ENCODE results near the gene TC2N.
"Not testable (repeated sequence)": the region's sequence is repeated elsewhere in the genome, so short reads cannot be mapped to it uniquely, and the experiment has no call there.

TC2N gene

DNA sequence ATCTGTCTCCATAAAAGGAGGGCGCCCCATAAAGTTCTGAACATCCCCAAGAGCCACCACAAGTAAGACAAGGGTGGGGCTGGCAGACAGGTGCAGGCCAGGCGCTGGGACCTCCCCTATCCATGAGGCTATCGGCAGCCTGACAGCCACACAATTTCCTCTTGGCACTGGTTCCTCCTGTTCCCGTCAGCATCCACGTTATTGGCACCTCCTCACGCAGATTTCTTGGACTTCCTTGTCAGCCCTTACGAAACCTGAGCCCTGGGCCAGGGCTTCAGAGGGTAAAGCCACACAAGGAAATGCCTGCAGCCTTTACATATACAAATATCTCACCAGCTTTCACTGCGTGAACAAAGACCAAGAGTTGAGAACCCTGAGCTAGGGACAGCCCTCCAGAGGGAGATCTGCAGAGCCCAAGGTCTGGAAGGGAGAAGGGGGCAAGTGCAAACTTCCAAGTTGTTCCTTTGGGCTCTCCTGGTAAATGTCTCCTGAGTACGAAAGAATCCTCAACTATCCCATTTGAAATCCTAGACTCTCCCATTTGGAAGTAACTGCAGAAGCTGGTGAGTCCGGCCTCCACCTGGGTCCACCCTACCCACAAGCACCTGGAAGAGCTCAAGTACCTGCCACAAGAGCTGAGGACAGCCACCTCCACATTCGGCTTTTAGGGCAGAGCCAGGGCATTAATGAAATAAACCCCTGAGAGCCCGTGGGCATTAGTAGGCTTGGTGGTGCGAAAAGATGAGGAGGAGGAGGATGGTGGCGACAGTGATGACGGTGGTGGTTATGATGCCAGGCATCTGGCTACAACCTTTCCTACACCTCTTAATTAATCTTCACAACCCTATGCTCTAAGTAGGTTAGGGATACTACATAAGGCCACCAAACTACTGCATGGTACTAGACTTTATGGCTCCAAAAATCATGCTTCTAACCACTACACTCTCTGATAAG is 5.5 kb upstream of the TC2N start:
- TF ChIP-seq SPI1 (IDR thresholded peaks at IDR 0.05; ENCODE audit: low read depth, low read length) (no peak), POLR2AphosphoS5 (IDR thresholded peaks at IDR 0.05; ENCODE audit: low read depth, low read length) (no peak), PAX5 (IDR thresholded peaks at IDR 0.05; ENCODE audit: insufficient read depth, low read length, severe bottlenecking) (no peak), POU2F2 (IDR thresholded peaks at IDR 0.05; ENCODE audit: low read depth, low read length) (no peak), TAF1 (IDR thresholded peaks at IDR 0.05; ENCODE audit: low read depth, low read length) (no peak), POLR2A (IDR thresholded peaks at IDR 0.05; ENCODE audit: low read depth, low read length) (no peak)
- DNase-seq (ENCODE audit: insufficient read length, low spot score) (no peak), FAIRE-seq (no peak)

DNA sequence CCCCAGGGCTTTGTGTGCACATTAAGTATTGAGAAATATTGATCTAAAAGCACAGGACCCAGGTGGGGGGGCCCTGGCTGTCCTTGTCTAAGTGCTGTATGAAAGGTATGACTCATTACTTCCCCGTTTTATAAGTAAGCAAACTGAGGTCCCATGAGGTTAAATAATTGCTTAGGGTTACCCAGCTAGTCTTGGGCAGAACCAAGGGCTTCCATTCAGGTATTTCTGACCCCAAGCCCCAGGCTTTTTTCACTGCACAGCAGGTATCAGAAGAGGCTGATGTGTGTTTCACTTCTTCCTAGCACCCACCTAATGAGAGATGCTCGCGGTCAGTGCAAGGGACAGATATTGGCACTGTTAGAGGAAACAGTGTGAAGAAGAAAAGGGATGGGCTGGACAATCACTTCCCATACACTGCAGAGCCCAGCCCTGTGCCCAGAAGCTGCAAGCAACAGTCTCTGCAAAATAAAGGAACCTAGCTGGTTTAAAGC is 4.7 kb upstream of the TC2N start:
- no peak for TF ChIP-seq TAF1 (IDR thresholded peaks at IDR 0.05; ENCODE audit: low read depth, low read length)
- no peak for TF ChIP-seq POLR2A (IDR thresholded peaks at IDR 0.05; ENCODE audit: low read depth, low read length)
- no peak for TF ChIP-seq PAX5 (IDR thresholded peaks at IDR 0.05; ENCODE audit: insufficient read depth, low read length, severe bottlenecking)
- peak; percentile 39; the same call in 1 of the 2 replicates for TF ChIP-seq SPI1 (IDR thresholded peaks at IDR 0.05; ENCODE audit: low read depth, low read length)
- no peak for TF ChIP-seq POLR2AphosphoS5 (IDR thresholded peaks at IDR 0.05; ENCODE audit: low read depth, low read length)
- TF ChIP-seq POU2F2 (IDR thresholded peaks at IDR 0.05; ENCODE audit: low read depth, low read length), result no peak
- FAIRE-seq (peak; percentile 66), DNase-seq (ENCODE audit: insufficient read length, low spot score) (peak; percentile 29)

DNA sequence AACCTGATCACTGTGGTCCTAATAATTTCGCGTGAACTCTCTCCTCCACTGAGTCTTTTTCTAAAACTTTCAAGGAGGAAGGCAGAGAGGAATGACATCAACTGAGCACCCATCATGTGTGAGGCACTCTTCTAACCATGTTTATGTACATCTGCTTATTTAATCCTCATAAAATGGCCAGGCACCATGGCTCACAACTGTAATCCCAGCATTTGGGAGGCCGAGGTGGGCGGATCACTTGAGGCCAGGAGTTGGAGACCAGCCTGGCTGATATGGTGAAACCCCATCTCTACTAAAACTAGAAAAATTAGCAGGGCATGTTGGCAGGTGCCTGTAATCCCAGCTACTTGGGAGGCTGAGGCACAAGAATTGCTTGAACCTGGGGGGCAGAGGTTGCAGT is 4.1 kb upstream of the TC2N start:
- not testable (repeated sequence) for DNase-seq (ENCODE audit: insufficient read length, low spot score); FAIRE-seq

DNA sequence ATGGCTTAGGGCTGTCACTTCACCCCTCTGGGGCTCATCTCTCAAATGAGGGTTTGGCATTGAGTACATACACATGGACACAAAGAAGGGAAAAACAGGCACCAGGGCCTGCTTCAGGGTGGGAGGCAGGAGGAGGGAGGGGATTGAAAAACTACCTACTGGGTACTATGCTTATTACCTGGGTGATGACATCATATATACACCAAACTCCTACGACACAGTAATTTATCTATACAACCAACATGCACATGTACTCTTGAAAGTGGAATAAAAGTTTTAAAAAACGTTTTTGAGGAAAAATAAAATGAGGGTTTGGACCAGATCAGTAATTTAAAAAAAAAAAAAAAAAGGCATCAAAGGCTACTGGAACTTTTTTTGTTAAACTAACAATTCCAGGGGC is 3.6 kb upstream of the TC2N start:
- TF ChIP-seq POLR2AphosphoS5 (IDR thresholded peaks at IDR 0.05; ENCODE audit: low read depth, low read length) (no peak), SPI1 (IDR thresholded peaks at IDR 0.05; ENCODE audit: low read depth, low read length) (no peak), POLR2A (IDR thresholded peaks at IDR 0.05; ENCODE audit: low read depth, low read length) (no peak), PAX5 (IDR thresholded peaks at IDR 0.05; ENCODE audit: insufficient read depth, low read length, severe bottlenecking) (no peak), TAF1 (IDR thresholded peaks at IDR 0.05; ENCODE audit: low read depth, low read length) (no peak), POU2F2 (IDR thresholded peaks at IDR 0.05; ENCODE audit: low read depth, low read length) (no peak)
- FAIRE-seq, result no peak
- DNase-seq (ENCODE audit: insufficient read length, low spot score), result no peak

DNA sequence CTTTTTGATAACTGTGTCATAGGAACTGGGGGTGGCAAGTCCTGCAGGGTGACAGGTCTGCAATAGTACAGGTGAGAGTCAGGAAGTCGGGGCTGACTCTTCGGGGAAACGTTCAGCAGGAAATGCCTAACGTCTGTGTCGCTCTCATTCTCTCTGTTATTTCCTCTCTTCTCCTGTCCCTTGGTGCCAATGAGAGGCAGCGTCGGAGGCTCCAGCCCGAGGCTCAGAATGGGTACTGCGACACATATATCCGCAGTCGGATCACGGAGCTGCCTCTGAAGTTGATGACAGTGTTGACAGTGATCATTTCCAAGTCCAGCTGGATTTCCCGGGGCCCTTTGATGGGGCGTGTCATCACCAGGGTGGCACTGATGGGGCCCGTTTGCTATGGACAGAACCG is 2.7 kb upstream of the TC2N start:
- DNase-seq (ENCODE audit: insufficient read length, low spot score), result no peak
- TF ChIP-seq SPI1 (IDR thresholded peaks at IDR 0.05; ENCODE audit: low read depth, low read length), result no peak
- no peak for TF ChIP-seq POLR2AphosphoS5 (IDR thresholded peaks at IDR 0.05; ENCODE audit: low read depth, low read length)
- no peak for TF ChIP-seq PAX5 (IDR thresholded peaks at IDR 0.05; ENCODE audit: insufficient read depth, low read length, severe bottlenecking)
- no peak for TF ChIP-seq POLR2A (IDR thresholded peaks at IDR 0.05; ENCODE audit: low read depth, low read length)
- TF ChIP-seq TAF1 (IDR thresholded peaks at IDR 0.05; ENCODE audit: low read depth, low read length), result no peak
- TF ChIP-seq POU2F2 (IDR thresholded peaks at IDR 0.05; ENCODE audit: low read depth, low read length), result no peak
- FAIRE-seq, result no peak

DNA sequence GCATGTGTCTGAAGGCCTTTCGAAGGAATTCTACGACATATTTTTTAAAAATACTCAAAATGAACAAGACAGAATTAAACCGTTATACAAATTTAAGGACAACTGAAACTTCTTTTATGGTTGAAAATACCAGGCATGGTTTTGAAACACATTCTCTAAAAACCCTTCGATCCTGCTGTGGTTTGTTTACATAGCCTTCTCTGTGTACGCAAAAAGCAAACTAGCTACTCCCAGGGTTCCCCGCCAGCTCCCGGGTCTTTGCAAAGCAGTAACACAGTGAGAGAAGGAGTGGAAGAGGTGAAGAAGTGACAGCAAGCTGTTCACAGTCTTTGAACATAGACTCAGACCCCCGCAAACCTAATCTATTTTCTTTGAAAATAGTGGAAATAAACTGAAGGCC is 2.2 kb upstream of the TC2N start:
- TF ChIP-seq POU2F2 (IDR thresholded peaks at IDR 0.05; ENCODE audit: low read depth, low read length) (no peak), PAX5 (IDR thresholded peaks at IDR 0.05; ENCODE audit: insufficient read depth, low read length, severe bottlenecking) (no peak), POLR2A (IDR thresholded peaks at IDR 0.05; ENCODE audit: low read depth, low read length) (no peak), SPI1 (IDR thresholded peaks at IDR 0.05; ENCODE audit: low read depth, low read length) (no peak), TAF1 (IDR thresholded peaks at IDR 0.05; ENCODE audit: low read depth, low read length) (no peak), POLR2AphosphoS5 (IDR thresholded peaks at IDR 0.05; ENCODE audit: low read depth, low read length) (no peak)
- FAIRE-seq (no peak), DNase-seq (ENCODE audit: insufficient read length, low spot score) (no peak)

DNA sequence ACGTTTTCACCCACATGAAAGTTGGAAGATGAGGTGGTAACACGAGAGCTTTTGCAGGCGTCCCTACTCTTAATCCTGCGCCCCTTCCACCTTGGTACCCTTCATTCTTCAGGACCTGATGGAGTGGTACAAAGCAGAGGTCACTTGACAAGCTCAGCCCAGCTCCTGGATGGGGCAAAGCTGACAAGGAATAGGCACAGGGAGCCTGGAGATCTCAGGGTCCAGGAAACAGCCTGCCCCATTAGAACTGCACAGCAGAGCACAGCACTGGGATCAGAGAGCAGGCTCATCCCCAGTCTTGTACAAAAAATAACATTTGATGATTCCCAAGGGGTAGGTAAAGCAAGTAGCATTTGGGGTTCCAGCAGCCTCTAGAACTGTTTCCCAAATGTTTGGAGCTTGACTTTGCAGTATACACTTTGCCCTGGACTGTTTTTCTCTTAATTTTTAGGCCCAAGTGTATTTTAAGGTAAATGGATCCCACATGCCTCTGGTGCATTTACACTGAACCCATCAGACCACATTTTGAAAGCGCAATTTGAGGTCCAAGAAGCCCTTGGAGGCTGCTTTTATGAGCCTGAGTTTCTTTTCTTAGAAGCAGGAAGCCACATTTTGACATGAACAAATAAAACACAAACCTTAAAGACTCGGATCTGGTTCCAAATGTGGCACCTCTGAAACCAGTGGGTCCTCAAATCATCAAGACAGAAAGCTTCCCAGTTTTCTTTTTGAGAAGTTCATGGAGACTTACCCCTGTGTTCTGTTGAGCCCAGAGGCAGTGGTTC is 633 bp downstream of the TC2N start:
- FAIRE-seq (no peak), DNase-seq (ENCODE audit: insufficient read length, low spot score) (no peak)
- TF ChIP-seq TAF1 (IDR thresholded peaks at IDR 0.05; ENCODE audit: low read depth, low read length), result no peak
- TF ChIP-seq POU2F2 (IDR thresholded peaks at IDR 0.05; ENCODE audit: low read depth, low read length), result no peak
- no peak for TF ChIP-seq POLR2AphosphoS5 (IDR thresholded peaks at IDR 0.05; ENCODE audit: low read depth, low read length)
- no peak for TF ChIP-seq POLR2A (IDR thresholded peaks at IDR 0.05; ENCODE audit: low read depth, low read length)
- TF ChIP-seq PAX5 (IDR thresholded peaks at IDR 0.05; ENCODE audit: insufficient read depth, low read length, severe bottlenecking), result no peak
- no peak for TF ChIP-seq SPI1 (IDR thresholded peaks at IDR 0.05; ENCODE audit: low read depth, low read length)

DNA sequence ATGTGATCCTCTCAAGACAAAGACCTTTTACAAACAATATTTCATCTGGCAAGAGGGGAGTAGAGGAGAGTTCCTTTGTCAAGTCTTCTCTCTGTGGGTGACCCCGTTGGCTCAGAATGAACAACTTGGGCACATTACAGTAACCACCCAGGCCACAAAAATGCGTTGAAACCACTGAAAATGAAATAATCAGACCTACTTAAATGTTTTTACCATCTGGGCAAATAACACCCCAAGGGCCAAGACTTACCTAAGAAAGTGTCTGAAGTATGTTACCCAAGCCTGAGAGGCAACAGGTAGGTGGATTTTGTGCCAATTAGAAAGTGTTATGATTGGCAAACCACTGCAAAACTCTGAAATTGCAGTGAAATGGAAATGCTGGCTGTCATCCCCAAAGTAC is 1.3 kb downstream of the TC2N start:
- FAIRE-seq (peak; percentile 60), DNase-seq (ENCODE audit: insufficient read length, low spot score) (no peak)
- TF ChIP-seq SPI1 (IDR thresholded peaks at IDR 0.05; ENCODE audit: low read depth, low read length) (no peak), POLR2AphosphoS5 (IDR thresholded peaks at IDR 0.05; ENCODE audit: low read depth, low read length) (no peak)

DNA sequence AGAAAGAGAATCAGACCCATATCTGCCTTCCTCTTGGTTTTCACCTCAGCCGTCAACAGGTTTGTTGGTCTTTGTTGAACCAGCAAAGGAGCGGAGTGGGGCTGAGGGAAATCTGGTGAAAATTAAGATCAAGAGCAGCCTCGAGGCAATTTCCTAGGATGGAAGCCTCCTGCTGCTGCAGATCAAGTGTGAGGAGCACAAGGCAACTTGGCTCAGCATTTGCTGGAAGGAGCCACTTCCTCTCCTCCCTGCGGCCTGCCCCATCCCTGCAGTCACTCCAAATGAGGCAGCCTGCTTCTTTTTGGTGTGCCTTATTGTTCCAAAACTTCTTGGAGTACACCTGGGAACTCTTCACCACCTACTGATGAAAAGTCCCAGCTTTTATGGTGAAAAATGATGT is 4.9 kb downstream of the TC2N start:
- no peak for DNase-seq (ENCODE audit: insufficient read length, low spot score)
- FAIRE-seq, result no peak

More for the DNA sequence above, 4.9 kb downstream of the TC2N start:
- TF ChIP-seq SPI1 (IDR thresholded peaks at IDR 0.05; ENCODE audit: low read depth, low read length), result no peak
- TF ChIP-seq POLR2A (IDR thresholded peaks at IDR 0.05; ENCODE audit: low read depth, low read length), result no peak
- no peak for TF ChIP-seq PAX5 (IDR thresholded peaks at IDR 0.05; ENCODE audit: insufficient read depth, low read length, severe bottlenecking)
- TF ChIP-seq POLR2AphosphoS5 (IDR thresholded peaks at IDR 0.05; ENCODE audit: low read depth, low read length), result no peak
- TF ChIP-seq TAF1 (IDR thresholded peaks at IDR 0.05; ENCODE audit: low read depth, low read length), result no peak
- no peak for TF ChIP-seq POU2F2 (IDR thresholded peaks at IDR 0.05; ENCODE audit: low read depth, low read length)

All from GM12891 (cell line).